ENCODE measurements around the gene SIGLEC8. TPM values are rescaled to one million over a fixed set of nuclear protein-coding genes. Genes with fewer than 3 reads are reported as not detected.

SIGLEC8 gene
- polyA plus RNA-seq, 1 donor from 2014 or later: not detected

- H3K79me2 ChIP-seq (replicated peaks; ENCODE audit: insufficient read depth, low read length): no peaks in the 10 kb centered on the region
- H3K9me3 ChIP-seq (ENCODE audit: low read length): no peaks in the 10 kb centered on the region
- no peak overlapping the region for H3K4me2 ChIP-seq (ENCODE audit: low read length)
- H3K36me3 ChIP-seq (ENCODE audit: insufficient read depth, low read length): no peaks in the 10 kb centered on the region
- H4K20me1 ChIP-seq (ENCODE audit: insufficient read depth): no peaks in the 10 kb centered on the region
- no peaks in the 10 kb centered on the region for H3K9me2 ChIP-seq (ENCODE audit: insufficient read depth, low read length)
- H3K9ac ChIP-seq (ENCODE audit: low read length): no peak overlapping the region
- H3K4me3 ChIP-seq (ENCODE audit: low read length): no peak overlapping the region
- no peak overlapping the region for H2AFZ ChIP-seq (ENCODE audit: low read depth, low read length)
- TF ChIP-seq, protein P1, sequence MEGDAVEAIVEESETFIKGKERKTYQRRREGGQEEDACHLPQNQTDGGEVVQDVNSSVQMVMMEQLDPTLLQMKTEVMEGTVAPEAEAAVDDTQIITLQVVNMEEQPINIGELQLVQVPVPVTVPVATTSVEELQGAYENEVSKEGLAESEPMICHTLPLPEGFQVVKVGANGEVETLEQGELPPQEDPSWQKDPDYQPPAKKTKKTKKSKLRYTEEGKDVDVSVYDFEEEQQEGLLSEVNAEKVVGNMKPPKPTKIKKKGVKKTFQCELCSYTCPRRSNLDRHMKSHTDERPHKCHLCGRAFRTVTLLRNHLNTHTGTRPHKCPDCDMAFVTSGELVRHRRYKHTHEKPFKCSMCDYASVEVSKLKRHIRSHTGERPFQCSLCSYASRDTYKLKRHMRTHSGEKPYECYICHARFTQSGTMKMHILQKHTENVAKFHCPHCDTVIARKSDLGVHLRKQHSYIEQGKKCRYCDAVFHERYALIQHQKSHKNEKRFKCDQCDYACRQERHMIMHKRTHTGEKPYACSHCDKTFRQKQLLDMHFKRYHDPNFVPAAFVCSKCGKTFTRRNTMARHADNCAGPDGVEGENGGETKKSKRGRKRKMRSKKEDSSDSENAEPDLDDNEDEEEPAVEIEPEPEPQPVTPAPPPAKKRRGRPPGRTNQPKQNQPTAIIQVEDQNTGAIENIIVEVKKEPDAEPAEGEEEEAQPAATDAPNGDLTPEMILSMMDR (IDR thresholded peaks at IDR 0.05; ENCODE audit: poor library complexity, severe bottlenecking): no peak
- TF ChIP-seq MXI1 (conservative IDR thresholded peaks at IDR 0.05; ENCODE audit: poor library complexity, severe bottlenecking) (no peak), TAF1 (IDR thresholded peaks at IDR 0.05; ENCODE audit: low read depth) (no peak), POLR2AphosphoS5 (IDR thresholded peaks at IDR 0.05) (no peak), RAD21 (conservative IDR thresholded peaks at IDR 0.05) (no peak), EZH2 (IDR thresholded peaks at IDR 0.05; ENCODE audit: borderline replicate concordance, insufficient read depth, low read length, poor library complexity, severe bottlenecking) (no peak), SMC3 (conservative IDR thresholded peaks at IDR 0.05; ENCODE audit: poor library complexity) (no peak), EP300 (conservative IDR thresholded peaks at IDR 0.05; ENCODE audit: poor library complexity, severe bottlenecking) (no peak)
- TF ChIP-seq, protein P2, sequence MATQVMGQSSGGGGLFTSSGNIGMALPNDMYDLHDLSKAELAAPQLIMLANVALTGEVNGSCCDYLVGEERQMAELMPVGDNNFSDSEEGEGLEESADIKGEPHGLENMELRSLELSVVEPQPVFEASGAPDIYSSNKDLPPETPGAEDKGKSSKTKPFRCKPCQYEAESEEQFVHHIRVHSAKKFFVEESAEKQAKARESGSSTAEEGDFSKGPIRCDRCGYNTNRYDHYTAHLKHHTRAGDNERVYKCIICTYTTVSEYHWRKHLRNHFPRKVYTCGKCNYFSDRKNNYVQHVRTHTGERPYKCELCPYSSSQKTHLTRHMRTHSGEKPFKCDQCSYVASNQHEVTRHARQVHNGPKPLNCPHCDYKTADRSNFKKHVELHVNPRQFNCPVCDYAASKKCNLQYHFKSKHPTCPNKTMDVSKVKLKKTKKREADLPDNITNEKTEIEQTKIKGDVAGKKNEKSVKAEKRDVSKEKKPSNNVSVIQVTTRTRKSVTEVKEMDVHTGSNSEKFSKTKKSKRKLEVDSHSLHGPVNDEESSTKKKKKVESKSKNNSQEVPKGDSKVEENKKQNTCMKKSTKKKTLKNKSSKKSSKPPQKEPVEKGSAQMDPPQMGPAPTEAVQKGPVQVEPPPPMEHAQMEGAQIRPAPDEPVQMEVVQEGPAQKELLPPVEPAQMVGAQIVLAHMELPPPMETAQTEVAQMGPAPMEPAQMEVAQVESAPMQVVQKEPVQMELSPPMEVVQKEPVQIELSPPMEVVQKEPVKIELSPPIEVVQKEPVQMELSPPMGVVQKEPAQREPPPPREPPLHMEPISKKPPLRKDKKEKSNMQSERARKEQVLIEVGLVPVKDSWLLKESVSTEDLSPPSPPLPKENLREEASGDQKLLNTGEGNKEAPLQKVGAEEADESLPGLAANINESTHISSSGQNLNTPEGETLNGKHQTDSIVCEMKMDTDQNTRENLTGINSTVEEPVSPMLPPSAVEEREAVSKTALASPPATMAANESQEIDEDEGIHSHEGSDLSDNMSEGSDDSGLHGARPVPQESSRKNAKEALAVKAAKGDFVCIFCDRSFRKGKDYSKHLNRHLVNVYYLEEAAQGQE (IDR thresholded peaks at IDR 0.05; ENCODE audit: borderline replicate concordance): no peak
- H3K27ac ChIP-seq (ENCODE audit: low read length): no peak overlapping the region
- no peaks in the 10 kb centered on the region for H3F3A ChIP-seq (ENCODE audit: insufficient read depth, low read length, poor library complexity, severe bottlenecking)
- H3K27me3 ChIP-seq (ENCODE audit: insufficient read depth, low read depth, low read length): no peaks in the 10 kb centered on the region
Measured at GRCh38 chr19:51462276-51462675, 4.0 kb upstream of the SIGLEC8 start.

DNA sequence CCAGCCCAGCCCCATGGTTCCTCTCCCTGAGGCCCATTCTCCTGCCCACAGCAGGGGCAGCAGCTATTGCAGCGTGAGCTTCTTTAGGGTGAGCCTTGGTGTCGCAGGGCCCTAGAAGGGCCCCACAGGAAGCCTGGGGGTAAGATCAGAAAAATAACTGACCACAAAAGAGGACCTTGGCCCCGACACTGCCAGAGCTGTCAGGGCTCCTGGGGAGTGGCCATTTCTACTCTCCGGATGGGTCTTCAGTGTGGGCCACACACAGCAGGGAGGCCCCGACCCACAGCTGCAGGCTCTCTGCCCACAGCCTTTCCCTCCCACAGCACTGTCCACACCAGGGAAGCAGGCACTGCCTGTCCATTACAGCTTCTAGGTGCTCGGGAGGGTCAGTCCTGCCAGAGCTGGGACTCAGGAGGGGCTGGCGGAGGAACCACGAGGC lies 3.5 kb upstream of the SIGLEC8 start:
- H3K9me3 ChIP-seq (ENCODE audit: low read length): no peaks in the 10 kb centered on the region
- no peak overlapping the region for H2AFZ ChIP-seq (ENCODE audit: low read depth, low read length)
- H3K36me3 ChIP-seq (ENCODE audit: insufficient read depth, low read length): no peaks in the 10 kb centered on the region
- TF ChIP-seq TAF1 (IDR thresholded peaks at IDR 0.05; ENCODE audit: low read depth) (no peak), MXI1 (conservative IDR thresholded peaks at IDR 0.05; ENCODE audit: poor library complexity, severe bottlenecking) (no peak), EP300 (conservative IDR thresholded peaks at IDR 0.05; ENCODE audit: poor library complexity, severe bottlenecking) (no peak), EZH2 (IDR thresholded peaks at IDR 0.05; ENCODE audit: borderline replicate concordance, insufficient read depth, low read length, poor library complexity, severe bottlenecking) (no peak), SMC3 (conservative IDR thresholded peaks at IDR 0.05; ENCODE audit: poor library complexity) (no peak), RAD21 (conservative IDR thresholded peaks at IDR 0.05) (no peak)
- TF ChIP-seq, protein P2 (IDR thresholded peaks at IDR 0.05; ENCODE audit: borderline replicate concordance): no peak
- no peak overlapping the region for H3K9ac ChIP-seq (ENCODE audit: low read length)
- H3F3A ChIP-seq (ENCODE audit: insufficient read depth, low read length, poor library complexity, severe bottlenecking): no peaks in the 10 kb centered on the region
- no peaks in the 10 kb centered on the region for H3K27me3 ChIP-seq (ENCODE audit: insufficient read depth, low read depth, low read length)
- H3K4me3 ChIP-seq (ENCODE audit: low read length): no peak overlapping the region
- H3K27ac ChIP-seq (ENCODE audit: low read length): no peak overlapping the region
- no peak overlapping the region for H3K4me2 ChIP-seq (ENCODE audit: low read length)
- no peaks in the 10 kb centered on the region for H3K9me2 ChIP-seq (ENCODE audit: insufficient read depth, low read length)
- no peaks in the 10 kb centered on the region for H3K79me2 ChIP-seq (replicated peaks; ENCODE audit: insufficient read depth, low read length)
- H4K20me1 ChIP-seq (ENCODE audit: insufficient read depth): no peaks in the 10 kb centered on the region

Data from neural cell (in vitro differentiated cells).